D721Med (cell line): ENCODE results near the gene CENPX.
A peak's percentile ranks its signal among the peaks of the same experiment; 100 is the strongest.
"Not testable (repeated sequence)": the region's sequence is repeated elsewhere in the genome, so short reads cannot be mapped to it uniquely, and the experiment has no call there.

ENCODE experiments used
- DNase-seq: peaks from one replicate; pipeline ENCODE4 v3.0.0; 2011; ENCODE audit warnings: low spot score; ENCODE audit not compliant: insufficient read length
- FAIRE-seq: peaks from 2 replicates; lab custom pipeline; 2011; peaks lifted over from hg19 to GRCh38; lab: Jason Lieb, UNC
- CTCF ChIP-seq: IDR thresholded peaks from 2 replicates; pipeline ENCODE4 v1.5.1; 2012; ENCODE audit warnings: mild to moderate bottlenecking, control low read depth; ENCODE audit not compliant: insufficient read depth; ENCODE audit errors: missing control alignments

Gene CENPX

GRCh38 chr17:82043507-82043906 lies 20.8 kb upstream of the CENPX start:
- no peak for TF ChIP-seq CTCF
- no peak for FAIRE-seq
- no peak for DNase-seq

DNA sequence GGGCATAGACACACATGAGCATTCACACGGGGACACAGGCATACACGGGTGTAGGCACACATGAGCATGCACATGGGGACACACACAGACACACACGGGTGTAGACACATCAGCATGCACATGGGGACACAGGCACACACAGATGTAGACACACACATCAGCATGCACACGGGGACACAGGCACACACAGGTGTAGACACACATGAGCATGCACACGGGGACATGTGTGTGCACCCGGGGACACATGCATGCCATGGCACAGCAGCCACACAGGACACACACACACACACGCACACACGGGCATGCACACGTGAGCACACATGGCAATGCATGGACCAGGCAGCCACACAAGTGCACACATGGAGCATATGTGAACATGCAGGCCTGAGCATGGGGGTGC lies 20.0 kb upstream of the CENPX start:
- no peak for FAIRE-seq

GRCh38 chr17:82041144-82041814 lies 18.6 kb upstream of the CENPX start:
- TF ChIP-seq CTCF = no peak
- DNase-seq = no peak
- no peak for FAIRE-seq

More for the DNA sequence above, 20.0 kb upstream of the CENPX start:
- TF ChIP-seq CTCF = no peak
- DNase-seq = no peak

DNA sequence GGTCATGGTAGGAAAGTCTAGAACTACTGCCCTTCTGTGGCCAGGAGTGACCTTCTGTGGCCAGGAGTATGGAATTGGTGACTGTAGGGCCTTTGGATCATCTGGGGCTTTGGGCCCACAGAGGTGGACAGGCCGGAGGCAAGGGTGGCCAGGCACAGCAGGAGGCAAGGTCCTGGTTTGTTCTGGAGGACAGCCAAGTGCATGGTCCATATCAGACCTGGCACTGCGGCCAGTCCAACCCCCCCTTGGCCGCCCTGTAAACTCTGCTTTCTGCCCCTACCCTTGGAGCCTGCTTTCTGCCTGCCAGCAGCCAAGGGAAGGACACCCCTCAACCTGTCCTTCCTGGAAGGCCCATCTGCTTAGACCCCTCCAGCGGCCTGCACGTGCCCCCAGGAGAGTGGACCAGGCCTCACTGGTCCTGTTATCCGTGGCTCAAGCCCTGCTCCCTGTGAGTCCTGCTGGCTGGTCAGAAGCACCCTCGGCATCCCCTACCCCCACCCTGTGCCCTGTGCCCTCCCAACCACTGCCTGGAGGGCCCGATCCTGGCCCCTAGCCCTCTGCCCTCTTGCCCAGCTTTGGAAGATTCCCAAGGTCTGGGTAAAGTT lies 17.1 kb upstream of the CENPX start:
- FAIRE-seq = no peak

GRCh38 chr17:82038796-82039409 lies 16.2 kb upstream of the CENPX start:
- FAIRE-seq, DNase-seq: not testable (repeated sequence)

More for the DNA sequence above, 17.1 kb upstream of the CENPX start:
- DNase-seq = no peak
- TF ChIP-seq CTCF = no peak

DNA sequence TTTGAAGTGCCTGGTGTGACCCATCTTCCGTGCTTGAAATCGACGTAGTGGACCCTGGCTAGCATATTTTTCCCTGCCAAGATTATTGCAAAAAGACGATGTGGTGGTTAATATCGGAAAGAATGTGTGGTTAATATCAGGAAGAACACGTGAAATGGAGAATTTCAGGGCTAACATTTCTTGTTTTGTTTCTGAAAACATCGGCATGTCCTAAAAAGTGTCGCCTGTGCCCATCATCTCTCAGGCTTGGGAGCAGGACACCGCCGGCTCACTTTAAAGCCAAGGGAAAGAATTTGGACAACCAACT lies 15.2 kb upstream of the CENPX start:
- no peak for FAIRE-seq
- no peak for DNase-seq
- TF ChIP-seq CTCF = no peak

GRCh38 chr17:82037092-82037888 lies 14.6 kb upstream of the CENPX start, which contains the start of gene DCXR:
DCXR (minus strand) TSS chr17:82037697; CDS start chr17:82037682, 15 bp downstream.
- FAIRE-seq = no peak
- peak; percentile 85 for TF ChIP-seq CTCF
- peak; percentile 96 for DNase-seq
